Heart left ventricle (tissue), 16 donors: ENCODE results near the gene NUCB1. TPM values are rescaled to one million over a fixed set of nuclear protein-coding genes. Genes with fewer than 3 reads are reported as not detected.

Experiments used
- ATAC-seq, 4 donors: fragments of 200-7000 bp; cut with Tn5 transposase; one replicate each; pipeline ENCODE4 v1.9.1; 2020 to 2022; ENCODE audit warnings: moderate library complexity in 4 of 4, mild to moderate bottlenecking in 3 of 4, moderate number of reproducible peaks in 1 of 4
- DNase-seq, 5 donors: peaks; one replicate each; pipeline ENCODE4 v3.0.0-alpha.2; 2020
- H3K27ac ChIP-seq, 12 donors: fragments of 200-600 bp; sonication (generic) in 4 of 12; one replicate each; pipeline versions ENCODE4 v1.5.0 to v1.8.0; 2016 to 2022; ENCODE audit warnings: mild to moderate bottlenecking in 2 of 12
- H3K27me3 ChIP-seq, 9 donors: fragments of 200-600 bp; sonication (generic) in 2 of 9; one replicate each; pipeline versions ENCODE4 v1.5.1 to v1.8.0; 2016 to 2022; ENCODE audit warnings: mild to moderate bottlenecking in 3 of 9
- H3K36me3 ChIP-seq, 9 donors: fragments of 200-600 bp; sonication (generic) in 2 of 9; one replicate each; pipeline versions ENCODE4 v1.5.0 to v1.8.0; 2018 to 2022; ENCODE audit warnings: mild to moderate bottlenecking in 2 of 9
- H3K4me1 ChIP-seq, 12 donors: fragments of 200-600 bp; sonication (generic) in 4 of 12; one replicate each; pipeline versions ENCODE4 v1.5.0 to v1.8.0; 2016 to 2022; ENCODE audit warnings: mild to moderate bottlenecking in 3 of 12
- H3K4me3 ChIP-seq, 12 donors: fragments of 200-600 bp; sonication (generic) in 4 of 12; one replicate each; pipeline versions ENCODE4 v1.5.0 to v1.8.0; 2017 to 2022; ENCODE audit warnings: mild to moderate bottlenecking in 9 of 12, moderate library complexity in 4 of 12
- H3K9me3 ChIP-seq, 12 donors: fragments of 200-600 bp; sonication (generic) in 4 of 12; one replicate each; pipeline versions ENCODE4 v1.5.0 to v1.8.0; 2016 to 2022; ENCODE audit warnings: mild to moderate bottlenecking in 1 of 12
- CTCF ChIP-seq, 12 donors: fragments of 200-600 bp; sonication (generic) in 4 of 12; IDR thresholded peaks; one replicate each; pipeline versions ENCODE4 v1.5.0 to v1.8.0; 2018 to 2022; ENCODE audit warnings: antibody characterized with exemption in 12 of 12, mild to moderate bottlenecking in 5 of 12
- POLR2A ChIP-seq, 2 donors: fragments of 450-650 bp; IDR thresholded peaks; one replicate each; pipeline ENCODE4 v1.6.1; 2017; ENCODE audit warnings: antibody characterized with exemption in 2 of 2, mild to moderate bottlenecking in 2 of 2, moderate library complexity in 2 of 2
- WGBS, 4 donors: extraction: QIAGEN DNeasy Blood & Tissue Kit in 2 of 4; methylation state at CpG; one replicate each; pipeline versions ENCODE4 v1.1.5 to v1.1.7; 2013 to 2018; 5-methylcytosine and 5-hydroxymethylcytosine counted together
- intact Hi-C, 10 donors: fragments of 100-400 bp; cut with DNase I; formaldehyde crosslinking; loops; one replicate each; pipeline versions ENCODE4 v1.11.1 to v1.14.2; 2022
- polyA plus RNA-seq, 2 donors: library from polyadenylated mRNA; stranded (reverse); fragments of 200-250 nt; gene quantifications; one replicate each; pipeline ENCODE4 v1.2.3, GENCODE V29; 2013
- total RNA-seq, 9 donors: library from RNA; depleted of rRNA in 2 of 9; stranded (reverse); fragments of >200 nt in 2 of 9; fragmentation: NEBNext Ultra II Directional in 3 of 9; extraction: Animal tissue kit (Norgen Biotek cat#: 25700) in 3 of 9; gene quantifications; one replicate each; pipeline versions ENCODE4 v1.1.0 to v1.2.4, GENCODE V29; 2016 to 2023
- donor health status: ischemic (EF 13 %, LVEDD 7.1; RV severe dilation, severe dysfunction).
- donor health status: healthy with polysubstance abuse.
- donor health status: DM: no; HTN: yes; CAD: no.
- donor health status: DM: no; HTN: no; CAD: no.
- donor health status: ischemic (EF 25% LVEDD 6.9; RV normal size, moderate dysfunction).
- donor health status: ischemic (EF 25% LVEDD 5.7; RV mildly dilated, moderate dysfunction).
- donor health status: healthy.
- donor health status: DM: yes; HTN: yes; CAD: no.
- donor health status: ischemic (EF 35%, LVEDD 5.7; RV mildly dilated, moderate dysfunction).
- donor health status: nonischemic (EF 11% LVEDD 7.7; RV severe dilation, severe dysfunction).
- donor health status: DM: yes; HTN: yes; CAD: no.
- donor health status: PGD.
- donor health status: ischemic (EF 29% LVEDD 5.4; RV normal size, mild dysfunction).
- donor health status: nonischemic (EF 23%, LVEDD 6.1; RV moderate dilation, normal function).

Gene NUCB1
- total and polyA plus RNA-seq, 11 donors, result 179 to 428 (median 286) TPM

GRCh38 chr19:48946463-48947257, 46.5 kb downstream of the NUCB1 start:
- no peaks in the 10 kb centered on the region for H3K36me3 ChIP-seq
- WGBS, 4 donors, result 73 to 87% (median 76%) methylated on average over 3 to 9 of the region's 9 CpGs
- DNase-seq, result no peak
- TF ChIP-seq CTCF (IDR thresholded peaks at IDR 0.05), result no peak
- TF ChIP-seq POLR2A (IDR thresholded peaks at IDR 0.05), result no peak
- intact Hi-C loops, result no loop called here
- H3K9me3 ChIP-seq, result peaks cover 0 to 4% (median 0%) of the 10 kb centered on the region in 12 donors
- no peak overlapping the region for H3K27ac ChIP-seq
- H3K4me1 ChIP-seq, result no peaks in the 10 kb centered on the region
- H3K4me3 ChIP-seq, result no peak overlapping the region
- ATAC-seq, result peak in 1 of 4 donors; percentile 13
- no peaks in the 10 kb centered on the region for H3K27me3 ChIP-seq

- Histone ChIP-seq H3K4me3 (no peak overlapping the region), H3K36me3 (no peaks in the 10 kb centered on the region), H3K9me3 (peaks cover 0 to 4% (median 0%) of the 10 kb centered on the region in 12 donors), H3K27me3 (no peaks in the 10 kb centered on the region), H3K4me1 (no peaks in the 10 kb centered on the region), H3K27ac (no peak overlapping the region)
- no peak for TF ChIP-seq POLR2A (IDR thresholded peaks at IDR 0.05)
- no peak for TF ChIP-seq CTCF (IDR thresholded peaks at IDR 0.05)
- ATAC-seq (no peak), DNase-seq (no peak)
- WGBS, 4 donors, result 98 to 100% (median 99%) methylated on average over 2 to 3 of the region's 3 CpGs
- intact Hi-C loops, result no loop called here
Measured at GRCh38 chr19:48947258-48947542, 47.1 kb downstream of the NUCB1 start.

GRCh38 chr19:48950159-48950558, 50.0 kb downstream of the NUCB1 start:
- WGBS, 4 donors, result 46 to 62% (median 50%) methylated on average over 3 of the region's 3 CpGs
- intact Hi-C loops, result loop anchor here in 4 of 10 donors (5.0 to 10.0 kb wide), 3 partner anchors 38 to 48 kb away; partner anchors contain the start of gene NUCB1 (in 2 of the 4)
- peak overlapping the region in 3 of 12 donors; percentile 11 to 24 (median 22) for H3K27ac ChIP-seq

More at GRCh38 chr19:48950159-48950558, 50.0 kb downstream of the NUCB1 start:
- no peaks in the 10 kb centered on the region for H3K36me3 ChIP-seq
- TF ChIP-seq CTCF (IDR thresholded peaks at IDR 0.05), result no peak
- TF ChIP-seq POLR2A (IDR thresholded peaks at IDR 0.05), result no peak
- peaks cover 0 to 9% (median 5%) of the 10 kb centered on the region in 12 donors for H3K4me1 ChIP-seq
- DNase-seq, result no peak
- ATAC-seq, result peak in 1 of 4 donors; percentile 34
- H3K4me3 ChIP-seq, result no peak overlapping the region
- H3K27me3 ChIP-seq, result no peaks in the 10 kb centered on the region
- H3K9me3 ChIP-seq, result peaks cover 0 to 4% (median 0%) of the 10 kb centered on the region in 12 donors
